Frontal cortex (tissue), 4 donors: ENCODE data around the gene C2orf49. TPM values are rescaled to one million over a fixed set of nuclear protein-coding genes. Genes with fewer than 3 reads are reported as not detected.

ENCODE experiments used
- DNase-seq, 2 donors: peaks; one replicate each; pipeline ENCODE4 v3.0.0; 2012; ENCODE audit warnings: low spot score in 2 of 2
- FAIRE-seq: peaks from 2 replicates; lab custom pipeline; 2012; peaks lifted over from hg19 to GRCh38; lab: Jason Lieb, UNC
- total RNA-seq: library from RNA; depleted of rRNA; stranded (reverse); fragments of >200 nt; gene quantifications from one replicate; pipeline ENCODE4 v1.2.3, GENCODE V29; 2014
- donor health status: control.
- donor health status: control.
- donor health status: control.

The C2orf49 gene
- total RNA-seq, 1 donor from 2014 or later = 29.8 TPM

DNA sequence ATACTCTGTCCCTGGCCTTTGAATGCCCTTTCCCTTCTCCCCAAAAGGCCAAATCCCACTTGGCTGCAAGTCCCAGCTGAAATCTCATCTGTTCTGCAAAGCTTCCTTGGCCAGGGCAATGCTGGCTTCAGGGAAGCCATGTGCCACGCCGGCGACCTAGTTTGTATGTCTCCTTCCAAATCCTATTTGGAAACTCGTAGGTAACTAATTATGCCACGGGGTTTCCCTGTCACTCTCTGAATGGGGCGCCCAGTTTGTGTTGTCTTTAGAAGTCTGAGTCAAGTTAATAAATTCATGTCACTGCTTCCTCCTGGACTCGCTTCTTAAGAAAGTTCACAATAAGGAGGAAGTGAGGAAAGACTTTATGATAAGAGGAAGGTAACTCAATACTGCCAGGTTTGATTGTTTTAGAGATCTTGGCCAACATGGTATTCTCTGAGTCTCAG, 42.4 kb downstream of the C2orf49 start:
- FAIRE-seq (no peak), DNase-seq (no peak)

DNA sequence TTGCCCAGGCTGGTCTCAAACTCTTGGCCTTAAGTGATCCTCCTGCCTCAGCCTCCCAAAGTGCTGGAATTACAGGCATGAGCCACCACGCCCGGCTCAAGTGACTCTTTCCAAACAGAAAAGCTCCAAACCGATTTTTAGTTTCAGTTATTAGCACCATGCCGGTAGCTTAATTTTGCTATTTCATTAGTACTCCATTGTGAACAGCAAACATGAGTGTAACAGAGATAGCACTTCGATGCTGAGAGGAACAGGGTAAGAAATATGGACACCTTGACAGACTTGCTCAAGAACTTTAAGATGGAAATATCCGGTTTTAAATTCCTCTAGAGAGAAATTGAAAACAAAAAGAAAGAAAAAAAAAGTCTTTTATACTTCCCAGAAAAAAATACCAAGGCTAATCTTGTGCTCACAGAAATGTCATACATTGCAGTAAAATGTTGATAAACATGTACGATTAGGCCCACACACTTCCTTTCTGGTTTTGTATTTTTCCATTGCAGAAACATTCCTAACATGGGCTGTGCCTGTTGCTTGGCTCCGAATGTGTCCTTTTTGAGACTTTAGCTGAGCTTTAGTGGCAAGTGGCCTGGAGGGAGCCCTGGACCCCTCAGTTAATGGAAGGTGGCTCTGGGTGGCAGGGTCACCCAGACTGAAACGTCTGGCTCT, 43.2 kb downstream of the C2orf49 start:
- FAIRE-seq = no peak
- no peak for DNase-seq

DNA sequence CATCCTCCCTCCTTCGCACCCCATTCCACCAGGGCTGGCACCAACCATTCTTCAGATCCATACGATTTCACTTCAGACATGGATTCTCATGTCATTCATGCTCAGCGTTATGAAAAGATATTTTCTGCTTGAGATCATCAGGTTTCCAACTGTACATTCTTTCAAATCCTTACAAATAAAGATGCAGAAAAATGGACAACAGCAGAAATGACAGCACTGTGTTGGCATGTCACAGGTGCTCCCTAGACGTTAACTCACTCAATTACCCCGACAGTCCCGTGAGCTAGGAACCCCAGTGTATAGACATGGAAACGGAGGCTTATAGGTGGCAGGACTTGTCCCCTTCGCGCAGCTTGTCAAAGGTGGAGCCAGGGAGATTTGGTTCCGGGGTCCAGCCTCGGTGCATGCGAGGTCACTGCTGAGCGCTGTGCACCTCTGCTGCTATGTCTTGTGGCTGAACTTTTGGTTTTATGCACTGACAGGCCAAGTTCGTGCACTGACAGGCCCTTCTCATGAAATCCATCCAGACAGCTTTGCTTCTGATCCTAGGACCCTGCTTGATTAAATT, 43.8 kb downstream of the C2orf49 start:
- FAIRE-seq = no peak
- DNase-seq = no peak

DNA sequence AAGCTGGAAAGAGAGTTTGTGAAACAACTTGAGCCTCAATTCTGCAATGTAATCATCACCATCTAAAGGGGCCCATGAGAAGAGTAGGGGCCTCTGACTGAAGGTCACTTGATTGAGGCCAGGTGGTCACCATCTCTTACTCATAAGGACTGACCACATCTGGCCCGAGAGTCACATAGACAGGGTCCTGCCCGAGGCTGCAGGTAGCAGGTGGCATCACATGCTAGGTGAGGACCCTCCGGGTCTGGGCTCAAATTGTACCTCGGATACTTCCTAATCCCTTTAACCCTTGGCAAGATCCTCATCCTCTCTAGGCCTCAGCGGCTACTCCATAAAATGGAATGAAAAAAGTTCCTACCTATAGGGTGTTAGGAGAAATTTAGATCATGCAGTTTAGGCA, 44.8 kb downstream of the C2orf49 start:
- no peak for FAIRE-seq
- DNase-seq = no peak

DNA sequence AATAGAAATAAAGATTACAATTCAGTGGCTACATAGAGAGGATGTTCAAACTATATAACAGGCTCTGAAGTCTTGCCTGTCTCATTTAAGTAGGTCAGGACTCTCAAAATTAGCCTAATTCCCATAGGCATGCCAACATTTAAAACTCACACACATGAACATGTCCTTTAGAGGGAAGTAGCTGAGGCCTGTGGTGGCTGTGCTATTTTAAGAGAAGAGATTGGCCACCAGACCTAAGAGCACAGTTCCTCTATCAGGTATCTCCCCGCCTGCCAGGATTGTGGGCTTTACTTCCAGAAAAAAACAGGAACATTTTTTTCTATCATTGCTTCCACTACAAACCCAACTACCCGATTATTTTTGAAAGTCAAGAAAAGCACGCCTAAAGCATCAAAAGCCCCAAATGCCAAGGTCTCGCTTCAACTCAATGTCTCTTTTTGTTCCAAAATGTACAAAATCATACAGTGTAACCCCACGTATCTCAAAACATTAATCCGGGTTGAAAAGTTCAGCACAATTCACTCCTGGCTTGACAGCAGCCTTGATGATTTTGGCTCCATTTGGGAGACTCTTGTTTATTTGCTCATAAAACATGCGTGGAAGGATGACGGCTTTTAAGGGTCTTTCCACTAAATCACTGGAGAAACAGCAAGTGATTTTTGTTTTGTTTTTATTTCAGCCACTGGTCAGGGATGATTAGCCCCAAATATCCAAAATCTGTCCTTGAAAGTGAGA, 46.3 kb downstream of the C2orf49 start:
- FAIRE-seq (no peak), DNase-seq (no peak)

DNA sequence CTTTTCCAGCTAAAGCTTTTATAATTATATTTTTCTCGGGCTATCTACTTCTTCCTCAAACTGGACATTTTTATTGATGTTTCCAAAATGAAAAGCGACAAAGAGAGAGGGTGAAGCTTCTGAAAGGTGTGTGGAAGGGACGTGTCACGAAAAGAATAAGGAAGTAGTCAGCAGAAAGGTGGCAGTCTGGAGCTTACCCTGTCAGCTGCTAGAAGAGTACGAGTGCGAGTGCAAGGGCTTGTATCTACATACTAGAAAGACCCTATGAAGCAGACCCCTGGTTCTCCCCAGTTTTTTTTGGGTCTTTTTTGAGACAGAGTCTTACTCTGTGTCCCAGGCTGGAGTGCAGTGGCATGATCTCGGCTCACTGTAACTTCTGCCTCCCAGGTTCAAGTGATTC, 46.9 kb downstream of the C2orf49 start:
- DNase-seq (no peak), FAIRE-seq (no peak)

DNA sequence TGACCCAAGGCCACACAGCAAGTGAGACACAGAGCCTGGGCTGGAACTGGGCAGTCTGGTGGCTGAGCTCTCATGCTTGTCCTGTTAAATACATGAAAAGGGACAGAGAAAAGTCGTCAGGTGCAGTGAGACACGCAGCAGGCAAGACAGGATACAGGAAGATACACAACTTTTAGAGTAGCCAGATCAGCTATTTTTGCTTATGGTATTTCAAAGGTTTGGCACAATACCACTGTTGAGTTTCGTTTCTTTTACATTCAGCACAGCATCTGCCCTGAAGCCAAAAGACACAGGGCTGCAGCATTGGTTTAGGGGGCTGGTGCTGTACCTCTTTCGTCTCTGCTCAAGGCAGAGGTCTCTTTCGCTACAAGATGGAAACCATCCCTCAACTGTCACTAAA, 47.5 kb downstream of the C2orf49 start:
- no peak for DNase-seq
- no peak for FAIRE-seq

DNA sequence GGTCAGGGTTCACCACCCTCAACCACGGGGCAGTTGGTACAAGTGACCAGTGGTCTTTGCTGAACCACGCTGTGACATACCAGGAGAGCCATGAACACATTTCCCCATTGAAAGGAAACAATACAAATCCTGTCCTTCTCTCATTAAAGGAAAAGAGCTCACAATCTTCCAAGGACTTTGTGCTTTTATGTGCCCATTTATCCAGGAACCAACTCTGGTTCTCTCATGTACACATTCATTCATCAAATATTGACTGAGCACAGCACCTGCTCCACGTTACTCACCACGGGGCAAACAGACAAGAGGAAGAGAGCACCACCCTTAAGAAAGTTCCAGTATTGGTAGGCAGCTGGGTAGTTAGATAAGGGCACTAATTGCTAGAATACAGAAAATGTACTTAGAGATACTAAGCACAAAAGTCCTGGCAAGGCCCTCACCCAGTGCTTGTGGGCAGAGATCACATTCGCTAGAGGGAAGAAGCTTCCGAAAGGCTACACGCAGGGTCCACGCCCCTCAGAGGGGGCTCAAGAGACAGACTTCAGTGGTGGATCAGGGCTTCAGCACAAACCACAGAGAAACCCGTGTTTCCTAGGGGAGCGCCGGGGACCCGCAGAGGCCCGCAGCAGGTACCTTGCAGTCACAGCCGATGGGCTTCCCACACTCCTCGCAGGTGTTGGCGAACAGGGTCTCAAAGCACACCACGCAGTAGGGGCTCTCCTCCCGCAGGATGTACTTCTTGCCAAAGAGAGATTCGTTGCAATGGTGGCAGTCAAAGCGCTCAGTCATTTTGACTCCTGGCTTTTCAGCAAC, 48.6 kb downstream of the C2orf49 start:
- no peak for FAIRE-seq
- no peak for DNase-seq

DNA sequence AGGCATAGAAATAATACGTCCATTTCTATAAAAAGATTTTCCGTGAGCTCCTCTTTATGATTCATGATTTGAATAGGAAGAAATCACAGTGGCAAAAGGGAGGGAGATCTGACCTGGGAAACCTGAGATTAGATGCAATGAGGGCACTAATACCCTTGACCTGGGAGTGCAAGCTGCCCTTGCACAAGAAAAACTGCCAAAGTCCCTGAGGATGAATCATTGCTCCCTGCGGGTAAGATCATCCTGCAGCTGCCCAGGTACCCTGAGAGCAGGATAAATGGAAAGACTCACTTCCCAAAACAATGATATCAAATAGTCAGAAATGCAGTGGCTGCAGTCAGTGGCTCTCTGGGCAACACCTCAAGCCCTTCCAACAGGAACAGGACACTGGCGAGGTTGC, 49.9 kb downstream of the C2orf49 start:
- DNase-seq (no peak), FAIRE-seq (no peak)

DNA sequence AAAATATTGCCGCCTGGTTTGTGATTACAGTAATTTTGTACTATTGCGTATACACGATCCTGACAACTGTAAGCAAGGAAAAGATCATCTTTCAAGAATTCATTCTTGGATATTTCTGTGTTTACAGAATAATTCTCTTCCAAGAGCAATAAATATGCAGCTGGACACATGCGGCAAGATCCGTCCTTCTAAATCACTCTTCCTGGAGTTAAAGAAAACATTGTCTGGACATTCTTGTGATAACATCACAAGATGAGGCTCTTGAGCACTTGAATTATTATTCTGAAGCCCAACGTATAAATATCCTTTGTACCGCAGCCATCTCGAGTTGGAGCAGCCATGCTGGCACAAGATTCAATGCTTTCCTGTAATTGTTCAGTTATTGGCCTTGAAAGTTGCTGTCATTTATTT, 51.6 kb downstream of the C2orf49 start:
- DNase-seq = no peak
- FAIRE-seq = no peak

DNA sequence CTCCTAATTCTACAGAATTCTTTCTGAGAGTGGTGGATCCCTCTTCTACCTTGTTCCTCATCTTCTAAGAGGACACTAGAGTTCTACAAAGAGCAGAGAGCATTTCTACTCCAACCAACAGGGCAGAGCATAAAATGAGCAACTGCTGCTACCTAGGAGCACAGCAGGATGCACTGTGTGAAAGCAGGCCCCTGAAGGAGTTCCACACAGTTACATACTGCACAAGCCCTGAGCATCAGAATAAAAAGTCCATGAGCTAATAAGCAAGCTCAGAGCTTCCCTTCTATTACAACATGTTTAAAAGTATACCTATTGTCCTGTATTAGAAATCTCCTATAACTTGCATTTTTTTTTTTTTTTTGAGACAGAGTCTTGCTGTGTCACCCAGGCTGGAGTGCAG, 53.1 kb downstream of the C2orf49 start:
- no peak for DNase-seq
- FAIRE-seq = no peak

DNA sequence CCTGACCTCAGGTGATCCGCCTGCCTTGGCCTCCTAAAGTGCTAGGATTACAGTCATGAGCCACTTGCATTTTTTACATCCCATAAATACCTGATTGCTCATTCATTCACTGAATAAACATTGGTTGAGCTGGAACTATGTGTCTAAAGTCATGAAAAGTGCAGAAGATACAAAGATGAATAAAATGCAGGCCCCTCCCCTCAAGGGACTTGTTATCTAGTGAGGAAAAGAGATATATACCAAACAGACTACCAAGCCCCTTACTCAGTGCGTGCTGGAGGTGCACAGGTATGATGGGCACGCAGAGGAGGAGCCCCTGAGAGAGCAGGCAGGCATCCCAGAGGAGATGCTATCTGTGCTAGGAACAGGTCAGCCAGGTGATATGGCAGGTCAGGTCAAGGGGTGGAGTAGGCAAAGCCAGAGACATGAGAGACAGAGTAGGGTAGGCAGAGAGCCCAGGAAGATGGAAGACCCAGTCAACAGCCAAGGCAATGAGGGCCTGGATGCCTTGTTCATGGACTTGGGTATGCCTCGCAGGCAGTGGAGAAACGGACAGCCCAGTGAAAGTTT, 53.8 kb downstream of the C2orf49 start:
- FAIRE-seq (no peak), DNase-seq (no peak)

DNA sequence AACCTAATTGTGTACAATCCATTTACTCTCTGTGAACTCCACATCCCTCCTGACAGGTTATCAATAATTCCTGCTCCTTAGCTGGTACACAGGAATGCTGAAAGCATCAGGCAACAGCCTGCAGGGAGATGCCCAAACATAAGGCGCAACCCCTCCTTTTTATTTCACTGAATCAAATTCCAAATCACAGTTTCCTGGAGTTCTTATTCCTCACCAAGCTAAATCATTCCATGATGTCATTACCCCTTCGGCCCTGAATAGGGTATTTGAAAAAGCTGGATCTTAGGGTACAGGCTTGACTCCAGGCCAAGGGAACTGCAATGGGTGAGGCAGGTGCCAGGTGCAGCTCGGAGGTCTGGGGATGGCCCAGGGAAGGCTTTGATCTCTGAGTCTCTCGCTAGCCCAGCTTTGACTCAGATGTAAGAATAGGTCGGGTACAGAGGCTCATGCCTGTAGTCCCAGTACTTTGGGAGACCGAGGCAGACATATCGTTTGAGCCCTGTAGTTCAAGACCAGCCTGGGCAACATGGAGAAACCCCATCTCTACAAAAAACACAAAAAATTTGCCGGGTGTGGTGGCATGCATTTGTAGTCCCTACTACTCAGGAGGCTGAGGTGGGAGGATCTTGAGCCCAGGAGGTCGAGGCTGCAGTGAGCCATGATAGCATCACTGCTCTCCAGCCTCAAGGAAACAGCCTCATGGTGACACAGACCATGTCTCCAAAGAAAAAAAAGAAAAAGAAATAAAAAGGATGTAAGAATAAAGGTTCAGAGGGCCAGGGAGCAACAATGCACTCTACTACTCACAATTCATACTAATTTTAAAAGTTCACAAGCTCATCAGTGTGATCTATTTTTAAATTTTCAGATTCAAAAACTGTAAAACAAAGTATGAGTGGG, 54.7 kb downstream of the C2orf49 start:
- DNase-seq (no peak), FAIRE-seq (no peak)

DNA sequence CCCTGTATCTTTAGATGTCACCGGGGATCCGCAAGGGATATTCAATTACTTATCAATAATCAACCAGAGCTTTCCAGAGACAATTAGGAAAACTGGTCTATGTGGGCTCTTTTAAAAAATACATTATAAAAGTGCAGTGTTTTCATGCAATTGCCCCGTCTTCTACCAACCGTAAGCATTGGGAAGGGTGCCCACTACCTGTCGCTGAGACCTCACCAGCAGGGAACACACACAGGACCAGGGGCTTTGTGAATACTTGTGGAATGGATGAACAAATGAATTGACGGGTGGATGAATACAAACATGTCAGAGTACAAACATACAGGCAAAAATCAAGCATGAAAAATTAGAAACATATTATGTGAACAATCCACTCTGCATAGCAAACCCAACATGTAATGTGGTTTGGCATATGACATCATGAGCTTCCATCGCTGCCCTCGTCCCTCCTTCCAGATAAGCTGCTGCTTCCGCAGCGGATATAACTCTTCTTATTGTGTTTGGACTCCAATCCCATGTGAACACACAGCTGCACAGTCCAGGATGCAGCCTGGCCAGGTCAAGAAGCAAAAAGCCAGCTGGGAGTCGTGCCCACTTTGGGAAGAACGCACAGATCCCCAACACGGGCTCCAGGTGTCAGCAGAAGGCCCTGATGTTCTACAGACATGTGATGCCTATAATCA, 56.2 kb downstream of the C2orf49 start:
- FAIRE-seq (no peak), DNase-seq (no peak)

DNA sequence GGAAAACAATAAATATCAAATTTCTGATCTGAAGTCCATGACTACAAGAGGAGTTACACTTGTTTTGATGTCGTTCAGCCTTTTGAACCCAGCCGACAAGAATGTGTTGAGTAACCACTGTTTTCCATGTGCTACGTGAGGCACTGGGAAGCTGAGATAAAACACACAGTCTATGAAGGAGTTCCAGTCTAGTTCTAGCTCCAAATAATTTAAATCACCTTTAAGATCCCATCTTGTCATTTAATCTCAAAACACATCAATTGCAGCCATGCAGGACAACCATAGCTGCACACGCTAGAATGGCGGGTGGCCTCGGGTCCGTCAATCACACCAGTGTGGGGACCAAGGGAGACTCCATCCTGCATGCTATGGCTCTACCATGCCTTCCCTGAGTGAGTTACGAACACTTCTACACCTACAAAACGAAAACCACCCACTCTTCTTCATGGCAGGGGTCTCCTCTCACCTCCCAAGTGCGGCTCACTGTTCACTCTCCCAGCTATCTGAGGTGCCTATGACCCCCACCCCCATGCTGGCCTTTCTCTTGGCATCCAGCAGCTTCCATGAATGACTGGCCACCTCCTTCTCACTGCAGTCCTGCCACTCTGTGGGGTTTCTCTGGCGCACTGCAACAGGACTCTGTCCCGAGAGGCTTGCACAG, 57.7 kb downstream of the C2orf49 start:
- DNase-seq (no peak), FAIRE-seq (no peak)

DNA sequence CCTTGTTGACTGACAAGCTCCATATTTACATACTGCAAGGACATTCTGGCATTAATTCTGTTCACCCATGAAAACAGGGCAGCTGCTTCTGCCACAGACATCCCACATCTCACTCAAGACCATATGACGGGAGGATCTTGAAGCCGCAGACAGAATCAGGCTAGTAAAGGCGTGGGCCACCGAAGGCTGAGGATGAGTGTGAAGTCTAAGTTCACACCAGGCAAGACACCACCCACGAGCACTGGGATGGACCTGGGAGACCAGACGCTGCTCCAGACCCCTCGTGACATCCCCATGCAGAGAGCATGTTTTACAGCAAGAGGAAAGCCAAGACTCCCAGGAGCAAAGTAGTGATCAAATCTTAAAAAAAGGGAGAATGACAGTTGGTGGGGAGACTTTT, 58.4 kb downstream of the C2orf49 start:
- DNase-seq (no peak), FAIRE-seq (no peak)

DNA sequence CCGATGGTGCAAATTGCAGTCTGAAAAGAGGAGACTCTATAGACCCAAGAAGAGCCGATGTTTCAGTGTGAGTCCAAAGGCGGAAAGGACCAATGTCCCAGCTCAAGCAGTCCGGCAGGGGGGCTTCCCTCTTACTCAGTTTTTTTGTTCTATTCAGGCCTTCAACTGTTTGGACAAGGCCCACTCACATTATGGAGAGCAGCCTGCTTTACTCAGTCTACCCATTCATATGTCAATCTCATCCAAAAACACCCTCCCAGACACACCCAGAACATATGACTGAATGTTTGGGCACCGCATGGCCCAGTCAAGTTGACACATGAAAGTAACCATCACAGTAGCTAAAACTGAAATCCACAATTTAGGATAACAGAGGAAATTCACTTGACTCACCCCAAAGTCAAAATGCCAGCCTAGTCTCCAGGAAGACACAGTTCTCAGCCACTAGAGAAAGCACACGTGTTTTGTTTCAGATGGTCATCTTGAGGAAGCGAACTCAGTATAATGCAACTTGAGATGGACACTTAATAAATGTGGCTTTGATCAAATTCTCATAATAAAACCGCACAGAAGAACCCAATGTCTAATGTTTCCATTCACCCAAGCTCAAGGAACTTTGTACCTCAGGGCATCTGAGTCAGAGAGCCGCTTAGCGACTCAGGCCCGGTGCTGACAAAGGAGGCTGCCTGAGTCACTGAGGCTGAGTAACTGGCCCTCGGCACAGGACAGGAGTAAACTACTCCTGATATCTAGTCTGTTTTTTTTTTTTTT, 59.1 kb downstream of the C2orf49 start:
- FAIRE-seq (no peak), DNase-seq (no peak)
